GM19463 (cell line): ENCODE measurements around the gene SLN.

Experiments
- ATAC-seq: cut with Tn5 transposase; IDR thresholded peaks from one replicate; pipeline ENCODE4 v1.9.1; 2021; ENCODE audit warnings: mild to moderate bottlenecking, moderate library complexity; ENCODE audit not compliant: unreplicated experiment

Gene SLN

GRCh38 chr11:107719557-107720302, 7.9 kb upstream of the SLN start:
- ATAC-seq: no peak

- no peak for ATAC-seq
Measured at GRCh38 chr11:107719073-107719472, 7.2 kb upstream of the SLN start.

GRCh38 chr11:107716884-107717532, 5.2 kb upstream of the SLN start:
- ATAC-seq: no peak

GRCh38 chr11:107713009-107713408, 1.2 kb upstream of the SLN start:
- ATAC-seq: no peak

- no peak for ATAC-seq
Measured at GRCh38 chr11:107710301-107710700, 1.6 kb downstream of the SLN start.

GRCh38 chr11:107708792-107709191, 3.1 kb downstream of the SLN start:
- ATAC-seq: no peak

GRCh38 chr11:107707807-107708206, 4.0 kb downstream of the SLN start:
- no peak for ATAC-seq

GRCh38 chr11:107707215-107707671, 4.6 kb downstream of the SLN start:
- ATAC-seq: no peak

- ATAC-seq: no peak
Measured at GRCh38 chr11:107706531-107706930, 5.3 kb downstream of the SLN start.

- ATAC-seq: no peak
Measured at GRCh38 chr11:107705027-107705426, 6.8 kb downstream of the SLN start.

GRCh38 chr11:107704451-107704850, 7.4 kb downstream of the SLN start:
- no peak for ATAC-seq

- no peak for ATAC-seq
Measured at GRCh38 chr11:107702723-107703122, 9.1 kb downstream of the SLN start.

- no peak for ATAC-seq
Measured at GRCh38 chr11:107702109-107702660, 9.7 kb downstream of the SLN start.

GRCh38 chr11:107699371-107700285, 12.2 kb downstream of the SLN start:
- no peak for ATAC-seq

GRCh38 chr11:107697291-107697690, 14.6 kb downstream of the SLN start:
- ATAC-seq: no peak

GRCh38 chr11:107696140-107696539, 15.7 kb downstream of the SLN start:
- ATAC-seq: no peak

- ATAC-seq: no peak
Measured at GRCh38 chr11:107695446-107695845, 16.4 kb downstream of the SLN start.

- ATAC-seq: no peak
Measured at GRCh38 chr11:107691000-107691750, 20.7 kb downstream of the SLN start.

GRCh38 chr11:107689317-107690202, 22.3 kb downstream of the SLN start:
- ATAC-seq: peak; percentile 76
